ENCODE measurements around the gene ATL3.
"Not testable (repeated sequence)": the region's sequence is repeated elsewhere in the genome, so short reads cannot be mapped to it uniquely, and the experiment has no call there.

ATL3 gene

DNA sequence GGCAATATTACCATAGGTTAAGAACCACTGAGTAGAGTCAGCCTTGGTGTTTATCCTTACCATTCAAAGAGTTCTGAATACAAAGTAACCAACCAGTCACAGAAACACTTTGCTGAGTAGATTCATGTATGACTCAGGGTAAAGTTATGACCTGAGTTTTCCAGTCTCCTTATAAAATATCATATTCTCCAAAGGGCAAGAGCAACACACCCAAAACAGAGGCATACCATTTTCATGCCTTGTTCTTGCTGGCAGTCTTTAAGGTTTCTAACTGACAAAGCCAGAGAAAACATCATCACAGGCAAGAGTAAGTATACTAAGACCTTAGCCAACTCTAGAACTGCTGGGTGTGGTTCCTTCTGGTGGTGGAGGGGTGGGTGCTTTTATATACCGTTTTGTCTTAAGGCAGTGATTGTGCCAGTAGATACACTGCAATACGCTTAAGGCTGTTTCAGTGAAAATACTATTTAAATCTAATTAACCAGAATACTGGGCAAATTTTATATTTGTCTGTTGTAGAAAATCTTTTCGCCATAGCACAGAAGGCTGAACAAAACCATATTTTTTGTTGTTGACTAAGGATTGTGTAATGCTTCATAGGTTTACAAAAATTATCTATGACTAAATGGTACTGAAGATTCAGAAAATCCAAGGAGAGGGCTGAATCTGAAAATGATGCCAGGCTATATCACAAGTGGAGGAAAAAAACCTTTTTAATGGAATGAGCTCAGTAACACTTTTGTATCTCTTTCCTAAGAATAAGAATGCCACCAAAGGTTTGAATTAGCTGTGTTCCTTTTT, 3.0 kb downstream of the ATL3 start:
- no peaks in the 10 kb centered on the region for H3K27me3 Mint-ChIP-seq (ENCODE audit: low read depth)
- H3K9me3 Mint-ChIP-seq = no peaks in the 10 kb centered on the region
- H3K4me1 Mint-ChIP-seq (ENCODE audit: low read depth) = peaks cover 32% of the 10 kb centered on the region
- DNase-seq (ENCODE audit: low spot score) = no peak
- H3K27ac Mint-ChIP-seq = peak overlapping the region; percentile 43
- H3K4me3 Mint-ChIP-seq = peak overlapping the region; percentile 9
- peaks cover 15% of the 10 kb centered on the region for H3K36me3 Mint-ChIP-seq (ENCODE audit: low read depth)

- Mint-ChIP-seq H3K9me3 (no peaks in the 10 kb centered on the region), H3K4me3 (no peak overlapping the region), H3K4me1 (ENCODE audit: low read depth) (peaks cover 29% of the 10 kb centered on the region), H3K36me3 (ENCODE audit: low read depth) (peaks cover 15% of the 10 kb centered on the region), H3K27me3 (ENCODE audit: low read depth) (no peaks in the 10 kb centered on the region), H3K27ac (no peak overlapping the region)
- DNase-seq (ENCODE audit: low spot score) = no peak
Measured at GRCh38 chr11:63666874-63667273, 4.3 kb downstream of the ATL3 start.

DNA sequence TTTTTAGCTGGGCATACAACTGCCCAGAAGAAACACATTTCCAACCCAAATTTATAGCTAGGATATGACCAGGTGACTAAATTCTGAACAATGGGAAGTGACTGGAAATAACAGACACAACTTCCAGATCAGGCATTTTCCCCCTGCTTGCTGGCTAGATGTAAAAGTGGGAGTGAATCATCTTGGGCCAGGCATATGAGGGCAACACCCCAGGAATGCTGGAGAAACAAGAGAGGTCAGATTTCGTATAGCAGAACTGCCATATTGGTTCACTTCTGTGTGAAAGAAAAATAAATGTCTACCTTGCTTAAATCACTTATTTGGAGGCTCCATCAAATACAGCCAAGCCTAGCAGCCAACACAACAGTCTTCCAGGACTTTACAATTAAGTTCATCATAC, 7.4 kb downstream of the ATL3 start:
- Mint-ChIP-seq H3K27me3 (ENCODE audit: low read depth) (no peaks in the 10 kb centered on the region), H3K9me3 (no peaks in the 10 kb centered on the region), H3K4me3 (no peak overlapping the region), H3K36me3 (ENCODE audit: low read depth) (peaks cover 14% of the 10 kb centered on the region), H3K4me1 (ENCODE audit: low read depth) (peaks cover 20% of the 10 kb centered on the region), H3K27ac (no peak overlapping the region)
- DNase-seq (ENCODE audit: low spot score) = no peak

DNA sequence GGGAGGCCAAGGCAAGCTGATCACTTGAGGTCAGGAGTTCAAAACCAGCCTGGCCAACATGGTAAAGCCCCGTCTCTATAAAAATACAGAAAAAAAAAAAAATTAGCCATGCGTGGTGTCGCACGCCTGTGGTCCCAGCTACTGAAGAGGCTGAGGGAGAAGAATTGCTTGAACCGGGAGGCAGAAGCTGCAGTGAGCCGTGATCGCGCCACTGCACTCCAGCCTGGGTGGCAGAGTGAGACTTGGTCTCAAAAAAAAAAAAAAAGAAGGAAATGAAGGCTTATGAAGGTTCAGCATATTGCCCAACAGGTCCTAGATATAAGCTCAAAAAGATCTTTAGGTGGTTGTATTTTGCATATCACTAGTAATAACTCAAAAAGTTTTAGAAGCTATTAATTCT, 10.2 kb downstream of the ATL3 start:
- no peaks in the 10 kb centered on the region for H3K27me3 Mint-ChIP-seq (ENCODE audit: low read depth)
- H3K4me3 Mint-ChIP-seq = no peak overlapping the region
- peaks cover 16% of the 10 kb centered on the region for H3K36me3 Mint-ChIP-seq (ENCODE audit: low read depth)
- DNase-seq (ENCODE audit: low spot score) = no peak
- H3K9me3 Mint-ChIP-seq = no peaks in the 10 kb centered on the region
- H3K4me1 Mint-ChIP-seq (ENCODE audit: low read depth) = peaks cover 9% of the 10 kb centered on the region
- no peak overlapping the region for H3K27ac Mint-ChIP-seq

GRCh38 chr11:63652671-63653070, 18.5 kb downstream of the ATL3 start:
- Mint-ChIP-seq H3K27ac (peak overlapping the region; percentile 68), H3K4me3 (peak overlapping the region; percentile 16), H3K4me1 (ENCODE audit: low read depth) (peaks cover 9% of the 10 kb centered on the region), H3K36me3 (ENCODE audit: low read depth) (peaks cover 40% of the 10 kb centered on the region), H3K9me3 (no peaks in the 10 kb centered on the region), H3K27me3 (ENCODE audit: low read depth) (no peaks in the 10 kb centered on the region)
- DNase-seq (ENCODE audit: low spot score) = no peak

DNA sequence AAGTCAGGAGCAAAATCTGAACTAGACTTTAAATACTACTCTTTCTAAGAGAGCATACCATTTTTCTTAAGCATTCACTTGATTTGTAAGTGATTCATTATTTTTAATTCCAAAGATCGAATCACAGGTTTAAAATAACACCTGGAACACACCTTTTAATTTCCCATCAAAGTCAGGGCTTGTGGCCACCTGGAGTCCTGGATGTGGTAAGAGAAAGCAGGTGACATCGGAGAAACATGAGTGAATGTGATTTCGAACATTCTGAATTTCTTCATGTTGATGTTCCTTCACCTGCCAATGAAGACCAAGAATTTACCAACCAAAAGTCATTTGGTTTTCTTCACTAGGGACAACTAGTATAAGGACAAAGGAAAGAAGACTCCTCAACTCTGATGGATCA, 28.0 kb downstream of the ATL3 start:
- Mint-ChIP-seq H3K4me1 (ENCODE audit: low read depth) (peaks cover 7% of the 10 kb centered on the region), H3K27me3 (ENCODE audit: low read depth) (no peaks in the 10 kb centered on the region), H3K4me3 (no peak overlapping the region), H3K27ac (no peak overlapping the region), H3K9me3 (no peaks in the 10 kb centered on the region), H3K36me3 (ENCODE audit: low read depth) (peaks cover 42% of the 10 kb centered on the region)
- DNase-seq (ENCODE audit: low spot score) = no peak

- Mint-ChIP-seq H3K27me3 (ENCODE audit: low read depth) (no peaks in the 10 kb centered on the region), H3K36me3 (ENCODE audit: low read depth) (peaks cover 38% of the 10 kb centered on the region), H3K27ac (no peak overlapping the region), H3K4me1 (ENCODE audit: low read depth) (peaks cover 9% of the 10 kb centered on the region), H3K9me3 (no peaks in the 10 kb centered on the region), H3K4me3 (no peak overlapping the region)
- DNase-seq (ENCODE audit: low spot score) = no peak
Measured at GRCh38 chr11:63641727-63642126, 29.4 kb downstream of the ATL3 start.

DNA sequence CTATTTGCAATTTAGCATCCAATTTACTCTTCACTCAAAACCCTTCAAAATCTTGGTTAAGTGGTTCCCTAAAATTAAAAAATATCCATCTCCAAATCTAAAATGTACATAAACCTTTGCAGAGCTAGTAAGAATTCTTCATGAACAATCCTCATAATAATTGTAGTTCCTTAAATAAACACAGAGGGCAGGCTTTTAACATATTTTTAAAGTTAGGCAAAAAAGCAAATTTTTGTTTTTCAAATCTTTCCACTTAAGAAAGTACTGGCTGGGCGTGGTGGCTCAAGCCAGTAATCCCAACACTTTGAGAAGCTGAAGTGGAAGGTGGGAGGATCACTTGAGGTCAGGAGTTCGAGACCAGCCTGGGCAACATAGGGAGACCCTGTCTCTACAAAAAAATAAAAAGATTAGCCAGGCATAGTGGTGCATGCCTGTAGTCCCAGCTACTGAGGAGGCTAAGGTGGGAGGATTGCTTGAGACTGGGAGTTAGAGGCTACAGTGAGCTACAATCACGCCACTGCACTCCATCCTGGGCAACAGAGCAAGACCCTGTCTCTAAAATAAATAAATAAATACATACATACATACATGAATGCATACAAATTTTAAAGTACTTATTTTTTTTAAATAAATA, 31.9 kb downstream of the ATL3 start:
- H3K4me3 Mint-ChIP-seq = no peak overlapping the region
- peaks cover 40% of the 10 kb centered on the region for H3K36me3 Mint-ChIP-seq (ENCODE audit: low read depth)
- no peaks in the 10 kb centered on the region for H3K9me3 Mint-ChIP-seq
- DNase-seq (ENCODE audit: low spot score) = no peak
- no peak overlapping the region for H3K27ac Mint-ChIP-seq
- H3K27me3 Mint-ChIP-seq (ENCODE audit: low read depth) = no peaks in the 10 kb centered on the region
- H3K4me1 Mint-ChIP-seq (ENCODE audit: low read depth) = peaks cover 12% of the 10 kb centered on the region

- not testable (repeated sequence) for H3K27ac Mint-ChIP-seq; H3K4me3 Mint-ChIP-seq; DNase-seq (ENCODE audit: low spot score); H3K9me3 Mint-ChIP-seq; H3K27me3 Mint-ChIP-seq (ENCODE audit: low read depth)
- Mint-ChIP-seq H3K36me3 (ENCODE audit: low read depth) (peaks cover 38% of the 10 kb centered on the region), H3K4me1 (ENCODE audit: low read depth) (peaks cover 12% of the 10 kb centered on the region)
Measured at GRCh38 chr11:63638436-63638835, 32.7 kb downstream of the ATL3 start.

GRCh38 chr11:63635762-63636465, 35.3 kb downstream of the ATL3 start:
- peaks cover 37% of the 10 kb centered on the region for H3K36me3 Mint-ChIP-seq (ENCODE audit: low read depth)
- H3K27ac Mint-ChIP-seq = no peak overlapping the region
- H3K4me3 Mint-ChIP-seq = no peak overlapping the region

DNA sequence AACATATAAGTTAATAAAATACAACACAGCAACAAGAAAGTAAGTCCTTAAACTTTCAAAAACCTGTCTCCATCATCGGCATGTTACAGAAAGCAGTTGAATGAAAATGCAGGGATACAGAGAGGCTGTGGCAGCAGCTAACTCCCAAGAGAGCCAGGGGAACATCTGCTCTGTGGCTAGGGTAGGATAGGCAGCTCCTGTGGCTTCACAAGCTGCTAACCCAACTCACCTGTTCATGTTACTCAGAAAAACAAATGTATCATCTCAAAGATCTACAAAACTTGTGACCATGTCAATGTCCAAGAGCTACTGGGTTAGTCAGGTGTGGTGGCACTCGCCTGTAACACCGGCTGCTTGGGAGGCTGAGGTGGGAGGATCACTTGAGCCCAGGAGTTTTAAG, 41.8 kb downstream of the ATL3 start:
- Mint-ChIP-seq H3K9me3 (no peaks in the 10 kb centered on the region), H3K4me1 (ENCODE audit: low read depth) (peaks cover 10% of the 10 kb centered on the region), H3K36me3 (ENCODE audit: low read depth) (peaks cover 39% of the 10 kb centered on the region), H3K27me3 (ENCODE audit: low read depth) (no peaks in the 10 kb centered on the region), H3K27ac (no peak overlapping the region), H3K4me3 (no peak overlapping the region)
- DNase-seq (ENCODE audit: low spot score) = no peak

More at GRCh38 chr11:63635762-63636465, 35.3 kb downstream of the ATL3 start:
- Mint-ChIP-seq H3K27me3 (ENCODE audit: low read depth) (no peaks in the 10 kb centered on the region), H3K4me1 (ENCODE audit: low read depth) (peaks cover 19% of the 10 kb centered on the region), H3K9me3 (no peaks in the 10 kb centered on the region)
- DNase-seq (ENCODE audit: low spot score) = peak; percentile 27

DNA sequence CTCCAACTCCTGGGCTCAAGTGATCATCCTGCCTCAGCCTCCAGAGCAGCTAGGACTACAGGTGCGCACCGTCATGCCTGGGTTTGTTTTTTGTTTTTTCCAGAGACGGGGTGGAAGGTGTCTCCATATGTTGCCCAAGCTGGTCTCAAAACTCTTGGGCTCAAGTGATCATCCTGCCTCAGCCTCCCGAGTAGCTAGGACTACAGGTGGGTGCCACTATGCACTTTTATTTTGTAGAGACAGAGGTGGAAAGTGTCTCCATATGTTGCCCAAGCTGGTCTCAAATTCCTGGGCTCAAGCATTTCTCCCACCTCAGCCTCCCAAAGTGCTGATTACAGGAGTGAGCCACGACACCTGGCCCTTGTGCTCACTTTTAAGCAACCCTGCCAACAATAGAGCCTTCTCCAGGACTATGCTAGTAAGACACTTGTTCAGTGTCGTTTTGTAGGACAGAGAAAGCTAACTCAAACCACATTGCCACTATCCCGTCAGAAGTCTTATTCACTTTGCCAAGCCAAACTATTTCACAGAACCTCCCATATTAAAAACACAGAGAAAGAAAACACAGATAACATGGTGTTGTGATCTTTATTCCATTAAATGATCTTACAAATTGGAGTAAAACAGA, 47.5 kb downstream of the ATL3 start:
- Mint-ChIP-seq H3K27ac (no peak overlapping the region), H3K36me3 (ENCODE audit: low read depth) (peaks cover 7% of the 10 kb centered on the region), H3K27me3 (ENCODE audit: low read depth) (no peaks in the 10 kb centered on the region), H3K9me3 (no peaks in the 10 kb centered on the region), H3K4me1 (ENCODE audit: low read depth) (peaks cover 4% of the 10 kb centered on the region), H3K4me3 (no peak overlapping the region)
- DNase-seq (ENCODE audit: low spot score) = no peak

DNA sequence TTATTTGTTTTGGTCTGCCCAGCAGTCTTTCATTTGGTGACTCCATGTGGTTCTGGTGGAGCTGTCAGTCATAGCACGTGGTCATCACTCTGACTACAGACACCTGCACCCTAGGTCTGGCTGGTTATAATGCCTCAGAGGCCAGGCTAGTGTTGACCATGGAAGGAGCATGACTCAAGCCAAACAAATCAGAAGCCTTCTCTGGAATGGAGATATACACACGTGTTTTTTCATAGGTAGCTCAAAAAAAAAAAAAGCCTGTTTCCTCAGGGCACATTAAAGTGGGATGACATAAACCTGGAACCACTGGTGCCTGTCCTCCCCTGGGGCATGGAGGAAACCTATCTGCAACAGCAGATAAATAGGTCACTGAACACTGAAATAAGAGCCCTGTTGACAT, 48.9 kb downstream of the ATL3 start:
- no peak for DNase-seq (ENCODE audit: low spot score)
- Mint-ChIP-seq H3K27ac (no peak overlapping the region), H3K27me3 (ENCODE audit: low read depth) (no peaks in the 10 kb centered on the region), H3K4me1 (ENCODE audit: low read depth) (peaks cover 4% of the 10 kb centered on the region), H3K4me3 (no peak overlapping the region), H3K36me3 (ENCODE audit: low read depth) (peaks cover 1% of the 10 kb centered on the region), H3K9me3 (no peaks in the 10 kb centered on the region)

GRCh38 chr11:63621071-63621470, 50.1 kb downstream of the ATL3 start:
- no peak overlapping the region for H3K4me3 Mint-ChIP-seq
- DNase-seq (ENCODE audit: low spot score) = no peak
- no peaks in the 10 kb centered on the region for H3K9me3 Mint-ChIP-seq
- no peaks in the 10 kb centered on the region for H3K36me3 Mint-ChIP-seq (ENCODE audit: low read depth)
- peaks cover 4% of the 10 kb centered on the region for H3K4me1 Mint-ChIP-seq (ENCODE audit: low read depth)
- H3K27me3 Mint-ChIP-seq (ENCODE audit: low read depth) = no peaks in the 10 kb centered on the region
- H3K27ac Mint-ChIP-seq = no peak overlapping the region
